Measurements from ENCODE around the gene KIF18B.

DNA sequence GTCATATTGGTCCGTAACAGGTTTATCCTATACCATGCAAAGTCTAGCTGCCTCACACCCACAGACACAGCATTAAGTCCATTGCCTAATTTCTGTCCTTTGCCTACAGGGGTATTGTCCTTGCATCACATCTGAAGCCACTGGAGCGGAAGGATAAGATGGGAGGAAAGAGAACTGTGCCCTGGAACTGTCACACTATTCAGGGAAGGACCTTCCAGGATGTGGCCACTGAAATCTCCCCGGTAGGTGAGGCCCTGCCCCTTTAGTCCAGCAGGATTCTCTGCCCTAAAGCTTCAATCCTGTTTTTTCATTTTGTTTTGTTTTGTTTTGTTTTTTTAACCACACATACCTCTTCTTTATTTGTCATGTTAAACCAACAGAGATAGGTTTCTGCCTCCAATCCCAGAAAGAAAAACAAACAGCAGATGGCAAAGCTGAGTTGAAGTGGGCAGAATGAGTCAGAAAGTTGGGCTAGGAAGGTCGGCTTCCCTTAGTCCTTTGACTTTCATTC is 46.1 kb downstream of the KIF18B start:
- TF ChIP-seq TEAD1 (CRISPR knock-in tag; IDR thresholded peaks at IDR 0.05) (no peak), FOXK1 (CRISPR knock-in tag; IDR thresholded peaks at IDR 0.05) (no peak), ZBTB21 (CRISPR knock-in tag; IDR thresholded peaks at IDR 0.05; ENCODE audit: borderline replicate concordance) (no peak)
- TF ChIP-seq, protein P1, sequence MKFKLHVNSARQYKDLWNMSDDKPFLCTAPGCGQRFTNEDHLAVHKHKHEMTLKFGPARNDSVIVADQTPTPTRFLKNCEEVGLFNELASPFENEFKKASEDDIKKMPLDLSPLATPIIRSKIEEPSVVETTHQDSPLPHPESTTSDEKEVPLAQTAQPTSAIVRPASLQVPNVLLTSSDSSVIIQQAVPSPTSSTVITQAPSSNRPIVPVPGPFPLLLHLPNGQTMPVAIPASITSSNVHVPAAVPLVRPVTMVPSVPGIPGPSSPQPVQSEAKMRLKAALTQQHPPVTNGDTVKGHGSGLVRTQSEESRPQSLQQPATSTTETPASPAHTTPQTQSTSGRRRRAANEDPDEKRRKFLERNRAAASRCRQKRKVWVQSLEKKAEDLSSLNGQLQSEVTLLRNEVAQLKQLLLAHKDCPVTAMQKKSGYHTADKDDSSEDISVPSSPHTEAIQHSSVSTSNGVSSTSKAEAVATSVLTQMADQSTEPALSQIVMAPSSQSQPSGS (CRISPR knock-in tag; IDR thresholded peaks at IDR 0.05; ENCODE audit: borderline replicate concordance, low read depth), result no peak
- TF ChIP-seq, protein P2, sequence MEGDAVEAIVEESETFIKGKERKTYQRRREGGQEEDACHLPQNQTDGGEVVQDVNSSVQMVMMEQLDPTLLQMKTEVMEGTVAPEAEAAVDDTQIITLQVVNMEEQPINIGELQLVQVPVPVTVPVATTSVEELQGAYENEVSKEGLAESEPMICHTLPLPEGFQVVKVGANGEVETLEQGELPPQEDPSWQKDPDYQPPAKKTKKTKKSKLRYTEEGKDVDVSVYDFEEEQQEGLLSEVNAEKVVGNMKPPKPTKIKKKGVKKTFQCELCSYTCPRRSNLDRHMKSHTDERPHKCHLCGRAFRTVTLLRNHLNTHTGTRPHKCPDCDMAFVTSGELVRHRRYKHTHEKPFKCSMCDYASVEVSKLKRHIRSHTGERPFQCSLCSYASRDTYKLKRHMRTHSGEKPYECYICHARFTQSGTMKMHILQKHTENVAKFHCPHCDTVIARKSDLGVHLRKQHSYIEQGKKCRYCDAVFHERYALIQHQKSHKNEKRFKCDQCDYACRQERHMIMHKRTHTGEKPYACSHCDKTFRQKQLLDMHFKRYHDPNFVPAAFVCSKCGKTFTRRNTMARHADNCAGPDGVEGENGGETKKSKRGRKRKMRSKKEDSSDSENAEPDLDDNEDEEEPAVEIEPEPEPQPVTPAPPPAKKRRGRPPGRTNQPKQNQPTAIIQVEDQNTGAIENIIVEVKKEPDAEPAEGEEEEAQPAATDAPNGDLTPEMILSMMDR (IDR thresholded peaks at IDR 0.05), result no peak
